SH-SY5Y (cell line): ENCODE data around the gene G6PC1.

Experiments used
- GATA2 ChIP-seq: IDR thresholded peaks from 2 replicates; pipeline ENCODE4 v1.6.1; 2011; ENCODE audit warnings: mild to moderate bottlenecking, low read depth, low read length
- GATA3 ChIP-seq: IDR thresholded peaks from 2 replicates; pipeline ENCODE4 v1.6.1; 2011; ENCODE audit warnings: low read depth, mild to moderate bottlenecking, low read length, moderate library complexity

GRCh38 chr17:42880776-42881310 is 19.8 kb upstream of the G6PC1 start:
- TF ChIP-seq GATA2 (no peak), GATA3 (no peak)
